Stimulated activated memory B cell treated with anti-CD40 and anti-IgM and Interleukin-4, amounts not matched to agents 10 μg/mL and 1 μg/mL and 100 μg/mL, for 72 hours (primary cell): ENCODE results near the gene ZFHX3.

Experiments
- ATAC-seq: fragments of 150-1000 bp; cut with Tn5 transposase; 2 replicates; pipeline ENCODE4 v1.10.0; 2021
- H3K27ac Mint-ChIP-seq: one replicate; pipeline ENCODE4 v1.8.0; 2022; ENCODE audit warnings: mild to moderate bottlenecking, mixed read lengths
- H3K27me3 Mint-ChIP-seq: one replicate; pipeline ENCODE4 v1.8.0; 2022; ENCODE audit warnings: mixed read lengths
- H3K36me3 Mint-ChIP-seq: one replicate; pipeline ENCODE4 v1.8.0; 2022; ENCODE audit warnings: mixed read lengths
- H3K4me1 Mint-ChIP-seq: one replicate; pipeline ENCODE4 v1.8.0; 2022; ENCODE audit warnings: mixed read lengths
- H3K4me3 Mint-ChIP-seq: one replicate; pipeline ENCODE4 v1.8.0; 2022; ENCODE audit warnings: mild to moderate bottlenecking, moderate library complexity, mixed read lengths
- H3K9me3 Mint-ChIP-seq: one replicate; pipeline ENCODE4 v1.8.0; 2022; ENCODE audit warnings: mixed read lengths

The ZFHX3 gene

DNA sequence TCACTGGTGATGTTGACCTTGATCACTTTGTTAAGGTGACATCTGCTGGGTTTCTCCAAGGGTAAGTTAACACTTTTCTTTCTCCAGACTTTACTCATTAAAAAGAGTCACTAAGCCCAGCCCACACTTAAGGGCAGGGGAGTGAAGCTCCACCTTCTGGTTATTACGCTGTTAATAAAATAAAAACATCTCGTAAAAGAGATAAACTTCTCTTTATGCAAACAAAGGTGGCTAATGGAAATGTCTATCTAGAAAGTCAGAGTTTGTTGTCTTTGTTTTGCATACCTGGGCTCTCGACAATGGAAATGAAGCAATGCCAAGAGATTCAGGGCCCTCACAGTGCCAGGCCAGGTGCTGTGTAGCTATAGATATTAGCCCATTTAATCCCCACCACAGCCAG is 134.4 kb downstream of the ZFHX3 start:
- no peak overlapping the region for H3K4me3 Mint-ChIP-seq
- H3K36me3 Mint-ChIP-seq: peaks cover 5% of the 10 kb centered on the region
- H3K27ac Mint-ChIP-seq: no peak overlapping the region
- no peaks in the 10 kb centered on the region for H3K27me3 Mint-ChIP-seq
- no peak for ATAC-seq
- H3K9me3 Mint-ChIP-seq: no peaks in the 10 kb centered on the region
- no peaks in the 10 kb centered on the region for H3K4me1 Mint-ChIP-seq

DNA sequence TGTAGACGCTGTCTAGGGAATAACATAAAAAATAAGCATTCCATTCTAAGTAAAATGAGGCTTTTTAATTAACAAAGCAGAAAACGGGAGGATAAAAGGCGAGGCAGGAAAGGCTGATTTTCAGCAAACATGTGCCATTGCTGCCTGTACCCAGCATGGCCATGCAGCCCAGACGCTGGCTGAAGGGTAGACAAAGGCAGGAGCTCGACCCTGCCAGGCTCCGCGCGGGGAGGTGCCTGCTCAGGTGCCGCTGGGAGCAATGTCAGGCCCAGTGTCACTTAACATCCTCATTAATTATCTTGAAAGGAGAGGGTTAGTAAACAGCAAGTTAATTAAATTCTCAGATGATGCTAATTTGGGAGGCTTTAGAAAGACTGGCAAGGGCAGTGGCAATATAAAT is 136.0 kb downstream of the ZFHX3 start:
- no peak overlapping the region for H3K27ac Mint-ChIP-seq
- H3K36me3 Mint-ChIP-seq: no peaks in the 10 kb centered on the region
- no peaks in the 10 kb centered on the region for H3K9me3 Mint-ChIP-seq
- H3K4me1 Mint-ChIP-seq: no peaks in the 10 kb centered on the region
- no peaks in the 10 kb centered on the region for H3K27me3 Mint-ChIP-seq
- no peak overlapping the region for H3K4me3 Mint-ChIP-seq
- ATAC-seq: no peak

DNA sequence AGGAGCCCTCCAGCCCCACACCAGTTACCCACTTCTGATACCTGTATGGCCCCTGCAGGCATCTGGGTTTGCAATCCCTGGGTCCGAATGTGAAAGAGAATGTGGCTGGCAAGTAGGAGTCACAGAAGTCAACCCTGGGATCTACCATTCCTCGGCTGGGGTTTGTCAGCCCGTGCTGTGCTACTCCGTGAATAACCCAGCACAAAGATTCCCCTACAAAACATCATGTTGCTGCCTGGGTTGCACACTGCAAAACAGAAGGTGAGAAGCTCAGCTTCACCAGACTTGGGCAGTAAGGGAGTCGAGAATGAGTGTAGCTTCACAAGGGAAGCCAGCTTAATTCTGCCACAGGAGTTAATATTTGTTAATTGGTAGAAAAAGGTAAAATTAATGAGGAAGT is 137.1 kb downstream of the ZFHX3 start:
- Mint-ChIP-seq H3K4me1 (no peaks in the 10 kb centered on the region), H3K27ac (no peak overlapping the region)

DNA sequence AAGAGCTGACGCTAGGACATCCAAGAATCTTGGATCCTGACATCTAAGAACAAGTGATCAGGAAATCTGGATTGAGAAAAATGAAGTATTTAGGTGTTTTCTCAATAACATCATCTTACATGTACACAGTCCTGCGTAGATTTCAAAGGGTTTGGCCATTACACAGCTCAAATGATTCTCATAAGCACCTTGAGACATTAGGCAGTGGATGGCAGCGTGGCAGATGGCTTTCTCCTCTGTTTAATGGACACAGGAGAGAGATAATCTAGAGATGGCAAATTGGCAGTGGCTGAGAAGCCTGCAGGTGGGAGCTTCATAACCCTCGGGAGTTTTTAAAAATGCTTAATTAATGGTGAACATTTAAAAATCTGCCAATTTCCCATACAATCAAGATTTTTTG is 137.5 kb downstream of the ZFHX3 start:
- Mint-ChIP-seq H3K4me1 (no peaks in the 10 kb centered on the region), H3K4me3 (no peak overlapping the region), H3K27me3 (no peaks in the 10 kb centered on the region), H3K9me3 (no peaks in the 10 kb centered on the region), H3K36me3 (no peaks in the 10 kb centered on the region), H3K27ac (no peak overlapping the region)
- no peak for ATAC-seq

More for the DNA sequence above, 137.1 kb downstream of the ZFHX3 start:
- no peaks in the 10 kb centered on the region for H3K36me3 Mint-ChIP-seq
- H3K27me3 Mint-ChIP-seq: no peaks in the 10 kb centered on the region
- no peak for ATAC-seq
- no peak overlapping the region for H3K4me3 Mint-ChIP-seq
- H3K9me3 Mint-ChIP-seq: no peaks in the 10 kb centered on the region

DNA sequence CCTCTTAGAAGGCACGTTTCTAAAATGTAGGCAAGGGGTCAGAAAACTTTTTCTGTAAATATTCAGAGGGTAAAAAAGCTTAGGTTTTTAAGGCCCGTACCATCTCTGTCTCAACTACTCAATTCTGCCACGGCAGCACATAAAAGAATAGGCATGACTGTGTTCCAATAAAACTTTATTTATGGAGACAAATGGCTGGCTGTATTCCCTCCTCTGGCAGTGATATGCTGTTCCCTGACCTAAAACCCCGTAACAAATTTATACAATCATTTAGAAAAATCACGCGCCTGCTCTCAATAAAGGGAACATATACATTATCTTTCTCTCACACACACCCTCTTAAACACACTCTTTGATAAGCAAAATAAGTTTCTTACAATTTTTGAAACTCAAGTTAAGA is 138.7 kb downstream of the ZFHX3 start:
- ATAC-seq: no peak
- H3K4me1 Mint-ChIP-seq: no peaks in the 10 kb centered on the region
- H3K27ac Mint-ChIP-seq: no peak overlapping the region
- H3K27me3 Mint-ChIP-seq: no peaks in the 10 kb centered on the region
- no peaks in the 10 kb centered on the region for H3K36me3 Mint-ChIP-seq
- no peaks in the 10 kb centered on the region for H3K9me3 Mint-ChIP-seq
- H3K4me3 Mint-ChIP-seq: no peak overlapping the region

DNA sequence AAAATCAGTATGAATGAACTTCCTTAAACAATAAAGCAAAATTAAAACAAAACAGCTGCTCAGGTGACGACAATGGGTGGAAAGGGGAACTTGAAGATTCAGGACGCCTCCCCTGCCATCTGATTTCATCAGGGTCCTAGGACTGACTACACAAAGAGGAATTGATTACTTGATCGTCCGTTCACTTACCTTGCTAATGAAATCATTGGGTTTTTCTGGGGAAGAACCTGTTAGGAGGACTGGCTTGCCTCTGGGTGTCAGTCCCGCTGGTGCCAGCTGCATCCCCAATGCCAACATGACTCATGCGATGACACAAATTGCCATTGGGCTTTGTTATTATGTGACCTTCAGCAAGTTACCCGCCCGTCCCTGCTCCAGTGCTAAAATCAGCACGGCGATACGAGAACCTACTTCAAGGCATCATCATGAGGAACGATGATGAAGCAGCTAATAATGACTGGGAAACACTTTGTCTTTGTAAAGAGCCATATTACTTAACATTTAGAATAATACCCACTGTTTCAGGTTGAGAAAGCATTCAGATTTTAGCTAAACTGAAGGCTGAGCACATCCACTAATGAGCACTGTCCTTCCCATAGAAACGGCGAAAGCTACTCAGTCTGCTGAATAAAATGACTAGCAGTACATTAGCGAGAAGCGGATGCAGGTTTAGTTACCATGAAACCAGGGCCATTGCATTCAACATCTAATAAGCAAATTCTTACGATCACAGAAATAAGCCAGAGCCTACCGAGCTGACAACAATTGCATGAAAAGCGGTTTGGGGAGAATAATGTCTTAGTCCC is 139.4 kb downstream of the ZFHX3 start:
- no peaks in the 10 kb centered on the region for H3K4me1 Mint-ChIP-seq
- H3K4me3 Mint-ChIP-seq: no peak overlapping the region
- peak; percentile 80 for ATAC-seq
- H3K27me3 Mint-ChIP-seq: no peaks in the 10 kb centered on the region
- H3K36me3 Mint-ChIP-seq: no peaks in the 10 kb centered on the region
- H3K9me3 Mint-ChIP-seq: no peaks in the 10 kb centered on the region
- peak overlapping the region; percentile 17 for H3K27ac Mint-ChIP-seq

DNA sequence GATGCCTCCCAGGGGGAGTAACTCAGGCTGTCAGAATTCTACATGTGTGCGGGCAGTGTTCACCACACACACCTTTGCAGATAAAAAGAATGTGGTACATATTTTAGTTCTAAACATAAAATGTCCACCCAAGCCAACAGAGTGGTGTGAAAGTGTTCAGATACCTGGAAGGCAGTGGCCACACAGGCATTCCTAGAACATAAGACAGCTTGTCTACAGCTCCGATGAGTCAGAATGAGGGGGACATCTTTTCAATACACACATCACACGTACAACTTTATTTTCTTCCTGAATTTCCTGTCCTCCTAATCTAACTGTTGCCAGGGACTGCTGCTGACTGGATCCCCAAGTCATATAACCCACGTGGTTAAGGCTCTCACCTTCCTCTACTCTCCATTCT is 142.3 kb downstream of the ZFHX3 start:
- H3K27ac Mint-ChIP-seq: no peak overlapping the region
- H3K4me1 Mint-ChIP-seq: no peaks in the 10 kb centered on the region
- no peaks in the 10 kb centered on the region for H3K9me3 Mint-ChIP-seq
- no peaks in the 10 kb centered on the region for H3K27me3 Mint-ChIP-seq
- no peaks in the 10 kb centered on the region for H3K36me3 Mint-ChIP-seq
- H3K4me3 Mint-ChIP-seq: no peak overlapping the region
- ATAC-seq: no peak

DNA sequence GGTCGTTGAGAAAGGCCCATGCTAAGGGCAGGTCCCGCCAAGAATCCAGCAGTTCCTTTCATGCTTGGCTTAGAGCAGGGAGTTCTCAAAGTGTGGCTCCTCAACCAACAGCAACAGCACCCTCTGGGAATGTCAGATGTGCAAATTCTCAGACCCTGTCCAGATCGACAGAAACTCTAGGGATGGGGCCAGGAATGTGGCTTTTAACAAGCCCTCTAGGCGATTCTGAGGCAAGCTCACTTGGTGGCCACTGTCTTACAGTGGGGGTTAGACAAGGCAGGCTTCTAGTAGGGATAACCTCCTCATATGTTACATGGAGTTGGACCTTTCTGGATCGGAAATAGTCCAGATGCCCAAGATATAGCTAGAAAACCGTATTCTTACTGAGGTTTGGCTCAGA is 144.8 kb downstream of the ZFHX3 start:
- no peaks in the 10 kb centered on the region for H3K9me3 Mint-ChIP-seq
- H3K4me1 Mint-ChIP-seq: no peaks in the 10 kb centered on the region
- H3K36me3 Mint-ChIP-seq: no peaks in the 10 kb centered on the region
- no peak for ATAC-seq
- no peaks in the 10 kb centered on the region for H3K27me3 Mint-ChIP-seq
- no peak overlapping the region for H3K27ac Mint-ChIP-seq
- H3K4me3 Mint-ChIP-seq: no peak overlapping the region

DNA sequence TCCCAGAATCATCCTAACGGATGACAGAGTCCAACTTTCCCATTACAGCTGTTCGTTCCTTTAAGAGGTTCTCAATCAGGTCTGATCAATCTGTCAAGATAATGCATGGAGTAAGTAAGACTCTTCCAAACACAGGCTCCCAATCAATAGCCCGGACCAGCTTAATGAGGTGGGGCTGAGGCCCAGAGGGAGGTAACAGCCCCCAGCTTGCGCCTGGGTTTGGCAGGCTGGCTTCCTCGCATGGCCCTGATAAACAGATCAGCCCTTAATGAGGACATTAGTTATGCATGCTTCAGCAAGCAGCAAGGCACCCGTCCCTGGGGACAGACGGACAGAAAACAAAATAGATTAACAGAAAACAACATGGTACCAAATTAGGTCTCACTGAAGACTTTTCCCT is 145.7 kb downstream of the ZFHX3 start:
- H3K27me3 Mint-ChIP-seq: no peaks in the 10 kb centered on the region
- H3K4me3 Mint-ChIP-seq: no peak overlapping the region
- ATAC-seq: no peak
- no peaks in the 10 kb centered on the region for H3K4me1 Mint-ChIP-seq
- no peak overlapping the region for H3K27ac Mint-ChIP-seq
- H3K9me3 Mint-ChIP-seq: no peaks in the 10 kb centered on the region
- H3K36me3 Mint-ChIP-seq: no peaks in the 10 kb centered on the region

DNA sequence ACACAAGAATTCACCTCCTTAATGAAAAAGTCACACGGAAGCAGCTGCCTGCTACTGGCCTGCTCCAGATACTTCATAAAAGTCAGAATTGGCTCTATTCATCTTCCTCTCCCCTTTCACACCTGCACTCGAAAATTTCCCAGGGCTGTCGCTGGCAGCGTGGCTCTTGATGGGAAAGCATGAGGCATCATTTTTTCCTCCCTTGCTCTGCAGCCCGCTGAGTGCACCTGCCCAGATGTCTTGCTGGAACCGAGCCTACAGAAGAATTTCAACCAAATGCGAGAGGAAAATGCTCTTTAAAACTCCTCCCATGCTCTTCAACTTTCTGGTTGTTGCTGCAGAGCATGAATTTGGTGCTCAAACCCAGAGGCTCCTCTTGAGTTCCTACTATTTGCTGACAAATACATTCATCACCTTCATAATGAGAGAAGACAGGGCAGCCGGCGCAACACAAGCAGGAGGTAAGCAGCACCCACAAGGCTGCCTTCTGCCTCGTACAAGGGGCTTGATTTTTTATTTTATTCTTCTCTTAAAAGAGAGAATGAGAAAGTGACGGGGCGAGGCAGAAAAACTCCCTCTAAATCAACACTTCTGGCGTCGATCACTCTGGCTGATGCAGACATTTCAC is 146.8 kb downstream of the ZFHX3 start:
- no peak overlapping the region for H3K27ac Mint-ChIP-seq
- ATAC-seq: no peak
- no peaks in the 10 kb centered on the region for H3K4me1 Mint-ChIP-seq
- H3K9me3 Mint-ChIP-seq: no peaks in the 10 kb centered on the region
- no peaks in the 10 kb centered on the region for H3K27me3 Mint-ChIP-seq
- no peak overlapping the region for H3K4me3 Mint-ChIP-seq
- H3K36me3 Mint-ChIP-seq: no peaks in the 10 kb centered on the region

DNA sequence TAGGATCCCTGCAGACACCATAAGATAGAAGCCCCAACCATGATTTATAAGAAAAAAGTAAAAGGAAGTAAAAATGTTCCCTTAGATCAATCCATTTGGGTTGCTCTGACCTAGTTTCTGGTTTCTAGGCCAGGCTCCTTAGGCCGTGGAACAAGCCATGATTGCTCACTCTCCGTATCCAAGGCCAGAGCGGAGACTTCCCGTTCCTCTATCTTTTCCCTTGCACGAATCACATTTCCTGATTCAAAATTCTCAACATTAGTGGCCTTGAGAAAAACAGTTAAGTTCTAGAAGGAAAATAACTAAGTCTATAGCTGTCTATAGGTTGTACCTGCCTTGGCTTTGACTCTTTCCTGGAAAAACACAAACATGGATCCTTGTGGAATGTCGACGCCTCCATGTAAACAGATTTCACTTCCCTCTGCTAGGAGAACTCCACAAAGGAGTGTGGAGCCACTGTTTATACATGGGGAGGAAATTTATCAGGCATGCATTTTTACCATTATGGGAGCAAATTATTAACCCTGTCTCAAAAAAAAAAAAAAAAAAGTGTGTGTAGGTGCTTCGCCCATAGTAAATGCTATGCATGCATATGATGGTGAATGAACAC is 149.6 kb downstream of the ZFHX3 start:
- H3K27ac Mint-ChIP-seq: no peak overlapping the region
- H3K4me1 Mint-ChIP-seq: no peaks in the 10 kb centered on the region
- no peak overlapping the region for H3K4me3 Mint-ChIP-seq
- H3K36me3 Mint-ChIP-seq: peaks cover 5% of the 10 kb centered on the region
- no peak for ATAC-seq
- no peaks in the 10 kb centered on the region for H3K27me3 Mint-ChIP-seq
- H3K9me3 Mint-ChIP-seq: no peaks in the 10 kb centered on the region

DNA sequence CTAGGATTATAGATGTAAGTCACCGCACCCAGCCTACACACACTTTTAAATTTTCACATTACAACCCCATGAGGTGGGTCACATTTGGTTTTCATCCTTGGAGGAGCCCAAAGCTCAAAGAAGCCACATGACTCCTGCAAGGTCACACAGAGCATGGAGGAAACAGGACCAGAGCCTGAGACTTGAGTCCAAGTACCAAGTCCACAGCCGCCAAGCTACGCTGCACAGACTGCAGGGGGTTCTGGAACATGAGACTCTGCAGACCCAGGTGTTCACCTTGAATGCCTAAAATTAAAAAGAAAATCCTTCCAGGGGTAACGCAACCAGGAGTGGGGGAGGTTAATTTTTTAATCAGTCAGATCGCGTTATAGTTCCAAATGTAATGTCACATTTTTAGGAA is 150.2 kb downstream of the ZFHX3 start:
- H3K9me3 Mint-ChIP-seq: no peaks in the 10 kb centered on the region
- H3K27me3 Mint-ChIP-seq: no peaks in the 10 kb centered on the region
- no peak overlapping the region for H3K27ac Mint-ChIP-seq
- H3K36me3 Mint-ChIP-seq: peaks cover 5% of the 10 kb centered on the region
- no peak overlapping the region for H3K4me3 Mint-ChIP-seq
- H3K4me1 Mint-ChIP-seq: no peaks in the 10 kb centered on the region
- ATAC-seq: no peak

DNA sequence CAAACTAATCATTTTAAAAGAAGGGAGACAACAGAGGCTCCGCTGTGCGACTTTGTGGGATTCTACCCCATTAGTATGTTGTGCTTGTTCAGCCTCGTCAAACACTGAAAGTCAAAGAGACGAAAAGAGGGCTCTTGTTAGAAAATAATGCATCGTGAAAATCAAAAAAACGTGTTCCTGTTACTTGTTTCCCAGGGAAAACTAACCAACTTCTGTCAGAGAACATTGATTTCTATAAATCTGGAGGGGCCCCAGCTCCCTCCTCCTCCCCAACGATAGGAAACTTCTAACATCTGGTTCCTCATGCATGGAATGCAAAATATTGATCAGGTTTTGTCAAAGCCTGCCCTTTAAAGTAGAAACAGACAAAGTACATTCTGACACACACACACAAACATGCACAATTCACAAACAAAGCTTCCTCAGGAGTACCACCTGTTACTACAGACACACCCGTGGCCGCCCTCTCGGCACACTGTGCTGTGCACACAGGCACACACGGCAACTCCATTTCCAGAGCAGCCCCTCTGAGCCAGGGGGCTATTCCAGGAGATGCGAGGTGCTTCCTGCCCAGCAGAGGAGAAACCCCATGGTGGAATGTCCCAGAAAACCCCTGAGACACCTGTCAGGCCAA is 151.3 kb downstream of the ZFHX3 start:
- no peak for ATAC-seq
- peaks cover 9% of the 10 kb centered on the region for H3K36me3 Mint-ChIP-seq

DNA sequence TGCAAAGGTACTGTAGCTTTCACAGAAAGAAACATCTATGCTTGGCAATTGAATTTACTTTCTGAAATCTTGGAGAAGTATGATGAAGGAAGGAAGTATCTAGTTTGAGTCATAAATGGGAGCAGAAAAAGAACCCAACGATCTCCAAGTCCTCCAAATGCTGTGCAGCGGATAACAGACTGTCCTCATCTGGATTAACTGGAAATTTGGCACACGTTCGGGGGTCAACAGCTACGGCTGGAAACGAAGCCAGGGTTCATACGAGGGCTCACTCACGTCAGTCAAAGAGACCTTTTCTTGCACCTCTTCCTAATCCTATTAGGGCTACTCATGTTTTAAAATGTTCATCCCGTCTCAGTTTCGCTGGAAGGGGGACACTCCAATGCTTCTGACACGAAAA is 152.0 kb downstream of the ZFHX3 start:
- Mint-ChIP-seq H3K36me3 (peaks cover 16% of the 10 kb centered on the region), H3K27me3 (no peaks in the 10 kb centered on the region), H3K27ac (no peak overlapping the region), H3K4me1 (no peaks in the 10 kb centered on the region), H3K9me3 (no peaks in the 10 kb centered on the region), H3K4me3 (no peak overlapping the region)
- no peak for ATAC-seq

More for the DNA sequence above, 151.3 kb downstream of the ZFHX3 start:
- Mint-ChIP-seq H3K4me3 (no peak overlapping the region), H3K27me3 (no peaks in the 10 kb centered on the region), H3K9me3 (no peaks in the 10 kb centered on the region), H3K27ac (no peak overlapping the region), H3K4me1 (no peaks in the 10 kb centered on the region)

DNA sequence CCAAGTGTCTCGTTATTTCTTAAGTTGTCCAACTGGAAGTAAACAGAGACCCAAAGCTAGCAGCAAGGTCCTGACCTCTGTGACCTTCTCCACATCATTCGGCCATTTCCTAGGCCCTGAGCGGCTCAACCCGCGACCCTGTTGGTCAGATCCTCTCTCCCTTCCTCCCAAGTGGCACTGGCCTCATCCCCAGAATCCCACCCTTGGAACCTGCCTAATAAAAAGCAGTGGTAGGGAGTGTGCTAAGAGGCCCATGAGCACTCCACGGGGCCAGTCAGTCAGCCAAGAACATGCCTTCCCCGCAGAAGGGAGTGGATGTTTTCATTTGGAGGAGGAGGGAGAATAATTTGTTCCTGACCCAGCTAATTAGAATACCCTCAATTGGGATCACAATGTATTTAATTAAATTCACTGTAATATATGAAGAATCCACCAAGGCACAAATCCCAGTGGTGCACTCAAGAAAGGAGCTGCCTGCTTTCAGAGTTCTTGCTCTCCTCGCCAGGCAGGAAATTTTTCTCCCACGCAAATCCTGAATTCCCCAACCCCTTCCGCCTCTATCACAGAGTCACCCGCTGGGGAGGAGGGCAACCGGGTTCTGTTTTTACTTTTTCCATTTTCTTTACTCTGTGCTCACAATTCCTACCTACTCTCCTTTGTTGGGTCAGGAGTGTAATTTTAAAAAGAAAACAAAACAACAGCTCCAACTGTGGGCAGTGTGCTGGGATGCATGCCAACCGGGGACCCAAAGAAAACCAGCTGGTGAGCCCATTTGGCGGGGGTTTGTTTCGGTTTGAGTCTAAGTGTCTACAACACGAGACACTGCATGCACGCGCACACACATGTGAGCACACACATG is 153.4 kb downstream of the ZFHX3 start:
- Mint-ChIP-seq H3K4me1 (no peaks in the 10 kb centered on the region), H3K36me3 (peaks cover 28% of the 10 kb centered on the region), H3K4me3 (no peak overlapping the region), H3K27me3 (no peaks in the 10 kb centered on the region), H3K9me3 (peaks cover 2% of the 10 kb centered on the region), H3K27ac (no peak overlapping the region)
- no peak for ATAC-seq
